ENCODE results near the gene SPC25. TPM values are rescaled to one million over a fixed set of nuclear protein-coding genes. Genes with fewer than 3 reads are reported as not detected.
"Not testable (repeated sequence)": the region's sequence is repeated elsewhere in the genome, so short reads cannot be mapped to it uniquely, and the experiment has no call there.

Gene SPC25
- total and polyA plus RNA-seq, 2 experiments from 2014 or later, result 8.1 to 11.2 TPM

GRCh38 chr2:168935810-168936581 is 45.8 kb upstream of the SPC25 start:
- no peaks in the 10 kb centered on the region for H3K27me3 ChIP-seq
- no peaks in the 10 kb centered on the region for H3K79me2 ChIP-seq
- no peaks in the 10 kb centered on the region for H4K20me1 ChIP-seq (ENCODE audit: insufficient read depth, poor library complexity, severe bottlenecking)
- H3K36me3 ChIP-seq (replicated peaks; ENCODE audit: insufficient read depth, low read depth), result no peaks in the 10 kb centered on the region
- H3K9me2 ChIP-seq (replicated peaks; ENCODE audit: insufficient read depth), result no peaks in the 10 kb centered on the region
- peak overlapping the region; percentile 31 for H3K27ac ChIP-seq
- H3K4me1 ChIP-seq (ENCODE audit: insufficient read depth), result no peaks in the 10 kb centered on the region
- no peaks in the 10 kb centered on the region for H3K9me3 ChIP-seq (ENCODE audit: low read depth)
- TF ChIP-seq EZH2phosphoT487 (IDR thresholded peaks at IDR 0.05; ENCODE audit: low read depth, severe bottlenecking, unreplicated experiment) (no peak), CTCF (IDR thresholded peaks at IDR 0.05; ENCODE audit: poor library complexity) (no peak), EZH2 (IDR thresholded peaks at IDR 0.05; ENCODE audit: borderline replicate concordance) (no peak)
- peak overlapping the region; percentile 50 for H3K4me2 ChIP-seq
- no peak overlapping the region for H3K4me3 ChIP-seq
- peak; percentile 49 for DNase-seq (ENCODE audit: low spot score)
- H2AFZ ChIP-seq, result no peak overlapping the region
- WGBS (ENCODE audit: low lambda C conversion rate, missing lambda C conversion rate), result 52% methylated on average over 14 of the region's 14 CpGs

- no peaks in the 10 kb centered on the region for H3K9me2 ChIP-seq (replicated peaks; ENCODE audit: insufficient read depth)
- H3K79me2 ChIP-seq, result no peaks in the 10 kb centered on the region
- no peaks in the 10 kb centered on the region for H4K20me1 ChIP-seq (ENCODE audit: insufficient read depth, poor library complexity, severe bottlenecking)
- 83% methylated on average over 2 of the region's 2 CpGs for WGBS (ENCODE audit: low lambda C conversion rate, missing lambda C conversion rate)
- no peak overlapping the region for H2AFZ ChIP-seq
- no peaks in the 10 kb centered on the region for H3K9me3 ChIP-seq (ENCODE audit: low read depth)
- no peak overlapping the region for H3K27ac ChIP-seq
- H3K36me3 ChIP-seq (replicated peaks; ENCODE audit: insufficient read depth, low read depth), result no peaks in the 10 kb centered on the region
- H3K4me1 ChIP-seq (ENCODE audit: insufficient read depth), result no peaks in the 10 kb centered on the region
- TF ChIP-seq CTCF (IDR thresholded peaks at IDR 0.05; ENCODE audit: poor library complexity) (no peak), EZH2 (IDR thresholded peaks at IDR 0.05; ENCODE audit: borderline replicate concordance) (no peak)
- no peak for DNase-seq (ENCODE audit: low spot score)
- no peaks in the 10 kb centered on the region for H3K27me3 ChIP-seq
- H3K4me3 ChIP-seq, result no peak overlapping the region
- no peak overlapping the region for H3K4me2 ChIP-seq
These were observed 44.6 kb upstream of the SPC25 start for GRCh38 chr2:168934826-168935225.

- H3K4me3 ChIP-seq; H4K20me1 ChIP-seq (ENCODE audit: insufficient read depth, poor library complexity, severe bottlenecking); DNase-seq (ENCODE audit: low spot score); H3K36me3 ChIP-seq (replicated peaks; ENCODE audit: insufficient read depth, low read depth); H3K27ac ChIP-seq; H3K27me3 ChIP-seq; H3K4me2 ChIP-seq; H3K9me3 ChIP-seq (ENCODE audit: low read depth); H3K79me2 ChIP-seq; H3K9me2 ChIP-seq (replicated peaks; ENCODE audit: insufficient read depth); H3K4me1 ChIP-seq (ENCODE audit: insufficient read depth); H2AFZ ChIP-seq: not testable (repeated sequence)
- 94% methylated on average over 4 of the region's 4 CpGs for WGBS (ENCODE audit: low lambda C conversion rate, missing lambda C conversion rate)
These were observed 41.9 kb upstream of the SPC25 start for GRCh38 chr2:168932174-168932573.

GRCh38 chr2:168930242-168930641 is 40.0 kb upstream of the SPC25 start:
- no peaks in the 10 kb centered on the region for H3K27me3 ChIP-seq
- no peaks in the 10 kb centered on the region for H4K20me1 ChIP-seq (ENCODE audit: insufficient read depth, poor library complexity, severe bottlenecking)
- no peaks in the 10 kb centered on the region for H3K9me3 ChIP-seq (ENCODE audit: low read depth)
- no peaks in the 10 kb centered on the region for H3K79me2 ChIP-seq
- H3K27ac ChIP-seq, result no peak overlapping the region
- no peak overlapping the region for H3K4me3 ChIP-seq
- H3K36me3 ChIP-seq (replicated peaks; ENCODE audit: insufficient read depth, low read depth), result no peaks in the 10 kb centered on the region
- H3K4me1 ChIP-seq (ENCODE audit: insufficient read depth), result peaks cover 5% of the 10 kb centered on the region
- no peak for DNase-seq (ENCODE audit: low spot score)
- H3K9me2 ChIP-seq (replicated peaks; ENCODE audit: insufficient read depth), result no peaks in the 10 kb centered on the region
- no peak overlapping the region for H2AFZ ChIP-seq
- no peak overlapping the region for H3K4me2 ChIP-seq
- 64% methylated on average over 1 of the region's 1 CpG for whole genome bisulfite sequencing (ENCODE audit: low lambda C conversion rate, missing lambda C conversion rate)
- TF ChIP-seq EZH2phosphoT487 (IDR thresholded peaks at IDR 0.05; ENCODE audit: low read depth, severe bottlenecking, unreplicated experiment), result no peak
- TF ChIP-seq CTCF (IDR thresholded peaks at IDR 0.05; ENCODE audit: poor library complexity), result no peak
- TF ChIP-seq EZH2 (IDR thresholded peaks at IDR 0.05; ENCODE audit: borderline replicate concordance), result no peak
